Measurements from ENCODE around the gene ELAPOR1.
"Not testable (repeated sequence)": the region's sequence is repeated elsewhere in the genome, so short reads cannot be mapped to it uniquely, and the experiment has no call there.

Gene ELAPOR1

DNA sequence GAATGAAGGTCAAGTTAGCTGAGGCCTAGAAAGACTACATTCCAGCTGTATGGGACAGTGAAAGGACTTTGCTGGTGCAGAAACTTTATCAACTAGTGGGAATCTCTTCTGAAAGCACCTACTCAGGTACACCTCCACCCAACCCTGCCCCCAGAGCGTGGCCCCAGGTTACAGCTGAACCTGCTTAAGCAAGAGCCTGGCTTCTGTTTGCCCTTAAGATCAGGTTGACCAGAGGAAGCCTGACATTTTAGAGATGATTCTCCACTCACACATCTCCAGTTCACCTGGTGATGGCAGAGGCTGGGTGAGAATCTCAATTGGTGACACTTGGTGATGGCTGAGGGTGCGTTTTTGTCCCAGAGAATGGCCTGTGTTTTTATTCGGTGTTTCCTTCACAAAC, 24.0 kb downstream of the ELAPOR1 start:
- DNase-seq = no peak

DNA sequence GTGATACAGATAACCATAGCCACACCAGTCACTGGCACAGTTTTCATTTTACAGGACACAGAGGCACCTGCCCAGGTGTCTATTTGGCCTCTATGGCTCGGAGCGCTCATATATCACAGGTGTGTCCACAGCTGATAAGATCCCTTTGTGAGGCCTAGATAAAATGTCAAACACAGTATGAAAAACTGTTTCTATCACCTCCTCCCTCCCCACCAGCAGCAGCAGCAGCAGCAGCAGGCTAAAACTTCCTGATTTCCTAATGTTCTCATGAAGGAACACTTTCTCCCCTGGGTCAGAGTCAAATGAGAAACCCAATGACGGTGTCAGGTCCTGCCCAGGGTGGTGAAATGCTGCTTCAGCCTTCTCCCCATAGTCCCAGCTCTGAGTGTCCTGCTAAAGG, 24.4 kb downstream of the ELAPOR1 start:
- no peak for DNase-seq

DNA sequence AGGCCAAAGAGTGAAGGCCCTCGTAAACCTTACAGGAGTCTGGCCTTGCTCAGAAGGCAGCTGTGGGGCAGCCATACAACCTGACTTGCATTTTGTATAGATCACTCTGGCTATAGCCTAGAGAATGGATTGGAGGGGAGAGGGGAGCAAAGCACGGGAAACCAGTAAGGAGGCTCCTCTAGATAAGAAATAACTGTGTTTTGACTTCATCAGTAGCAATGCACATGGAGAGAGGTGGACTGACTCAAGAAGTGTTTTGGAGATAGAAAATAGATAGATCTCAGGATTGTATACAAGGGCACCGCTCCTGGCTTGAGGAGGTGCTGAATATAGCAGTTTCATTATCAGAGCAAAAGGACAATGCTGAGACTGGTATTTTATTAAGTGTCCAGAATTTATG, 26.5 kb downstream of the ELAPOR1 start:
- no peak for DNase-seq

DNA sequence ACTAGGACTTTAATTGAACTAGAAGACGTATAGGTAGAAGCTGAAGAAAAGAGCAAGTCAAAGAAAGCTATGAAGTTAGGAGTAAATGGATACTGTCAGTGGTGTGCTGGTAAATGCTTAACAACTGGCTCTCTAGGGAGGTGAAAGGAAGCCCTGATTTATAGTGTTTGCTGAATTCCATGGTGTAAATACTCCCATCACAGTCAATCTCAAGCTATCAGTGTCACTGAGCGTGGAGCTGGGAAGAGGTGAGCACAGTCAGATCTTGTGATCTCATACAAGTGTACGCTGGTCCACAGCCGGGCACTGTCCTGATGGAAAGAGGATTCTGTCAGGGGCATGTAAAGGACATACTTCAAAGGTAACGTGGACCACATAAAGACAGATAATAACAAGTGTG, 28.3 kb downstream of the ELAPOR1 start:
- DNase-seq = no peak

DNA sequence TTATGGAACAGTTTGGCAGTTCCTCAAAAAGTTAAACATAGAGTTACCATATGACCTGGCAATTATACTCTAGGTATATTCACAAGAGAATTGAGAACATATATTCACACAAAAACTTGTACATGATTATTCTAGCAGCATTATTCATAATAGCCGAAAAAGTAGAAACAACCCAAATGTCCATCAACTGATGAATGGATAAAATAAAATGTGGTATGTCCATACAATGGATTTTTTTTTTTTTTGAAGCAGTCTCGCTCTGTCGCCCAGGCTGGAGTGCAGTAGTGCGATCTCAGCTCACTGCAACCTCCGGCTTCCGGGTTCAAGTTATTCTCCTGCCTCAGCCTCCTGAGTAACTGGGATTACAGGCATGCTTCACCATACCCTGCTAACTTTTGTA, 28.8 kb downstream of the ELAPOR1 start:
- DNase-seq = not testable (repeated sequence)

DNA sequence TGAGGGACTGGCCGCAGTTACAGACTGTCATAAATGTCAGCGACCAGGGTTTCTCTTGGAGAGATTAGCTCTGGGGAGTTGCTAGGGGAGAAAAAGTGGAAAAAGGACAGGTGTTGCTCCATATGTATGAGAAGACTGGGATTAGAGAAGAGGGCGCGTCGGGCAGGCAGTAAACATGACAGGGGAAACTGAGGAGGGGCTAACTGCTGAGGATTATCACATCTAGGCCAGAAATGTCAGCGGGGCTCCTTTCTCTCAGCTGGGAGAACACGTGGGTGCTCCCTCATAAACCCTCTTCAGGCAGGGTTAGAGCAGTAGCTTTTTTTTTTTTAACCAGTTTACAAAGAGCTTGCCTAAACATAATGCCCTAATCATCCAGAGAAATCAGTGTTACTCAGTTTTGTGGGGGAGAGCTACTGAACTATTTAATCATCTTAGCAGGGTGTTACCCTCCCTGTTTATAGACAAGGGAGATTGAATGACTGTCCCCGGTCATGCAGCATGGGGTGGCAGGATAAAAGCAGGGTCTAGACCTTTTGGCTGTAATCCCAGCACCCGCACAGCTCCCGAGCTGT, 35.2 kb downstream of the ELAPOR1 start:
- DNase-seq = no peak

DNA sequence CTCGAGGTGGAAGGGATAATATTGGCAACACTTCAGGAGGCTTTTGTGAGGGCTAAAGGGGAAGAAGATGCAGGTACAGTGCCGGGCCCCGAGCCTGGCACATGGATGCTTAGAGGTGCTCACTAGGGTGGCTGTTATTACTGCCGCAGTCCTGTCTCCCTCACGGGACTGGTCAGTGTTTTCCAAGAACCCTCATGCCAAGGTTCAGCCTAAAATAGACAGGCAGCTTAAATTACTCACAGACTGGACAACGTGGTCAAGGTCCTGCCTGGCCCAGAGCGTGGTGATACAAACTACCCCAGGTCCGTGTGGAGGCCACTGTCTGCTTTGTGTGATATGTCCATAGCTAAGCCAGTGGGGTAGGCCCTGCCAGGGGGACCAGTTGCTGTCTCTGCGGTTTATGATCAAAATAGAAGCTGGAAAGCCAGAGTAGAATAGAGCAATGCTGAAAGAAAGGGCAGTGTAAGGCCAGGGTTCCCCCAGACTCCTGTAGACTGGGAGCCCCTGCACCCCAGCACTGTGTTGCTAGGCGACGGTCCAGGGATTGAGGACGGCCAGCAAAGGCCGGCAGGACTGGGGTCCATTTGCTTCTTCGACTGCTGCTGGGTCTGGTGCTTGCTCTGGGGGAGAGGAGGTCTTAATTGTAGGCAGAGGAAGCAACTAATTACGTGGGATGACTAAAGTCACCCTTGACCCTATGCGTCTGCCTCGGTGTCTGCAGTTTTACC, 36.1 kb downstream of the ELAPOR1 start:
- DNase-seq = no peak

DNA sequence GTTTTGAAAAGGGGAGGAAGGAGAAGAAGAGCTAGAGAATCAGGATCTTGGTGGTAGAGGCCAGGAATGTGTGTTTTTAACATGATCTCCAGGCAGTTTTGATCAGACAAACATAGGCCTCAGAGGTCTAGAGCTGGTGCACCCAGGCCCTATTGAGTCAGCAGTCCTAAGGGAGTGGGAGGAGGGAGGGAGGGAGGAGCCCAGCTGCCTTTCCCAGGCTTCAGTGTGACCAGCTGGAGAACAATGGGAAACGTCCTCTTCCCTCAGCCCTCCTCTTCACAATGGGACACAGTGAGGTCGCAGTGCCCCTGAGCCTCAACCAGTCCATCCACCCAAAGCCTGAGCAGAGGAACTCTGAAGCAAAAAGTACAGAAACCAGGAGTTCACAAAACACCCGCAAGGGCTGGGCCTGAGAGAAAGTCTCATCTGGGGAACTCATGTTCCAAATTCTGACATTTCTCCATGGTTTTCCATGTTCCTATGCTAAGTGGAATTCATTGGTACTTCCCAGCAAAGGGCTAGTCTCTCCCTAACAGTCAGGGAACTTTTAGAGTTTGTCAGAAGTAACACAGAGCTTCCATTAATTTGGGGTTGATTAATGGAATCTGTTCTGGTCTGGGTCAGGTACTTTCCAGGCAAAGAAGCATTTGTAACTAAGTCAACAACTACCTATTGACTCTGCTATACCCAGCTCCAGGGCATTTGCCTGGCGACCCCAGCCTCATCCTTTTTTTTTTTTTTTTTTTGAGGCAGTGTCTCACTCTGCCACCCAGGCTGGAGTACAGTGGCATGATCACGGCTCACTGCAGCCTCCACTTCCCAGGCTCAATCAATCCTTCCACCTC, 37.5 kb downstream of the ELAPOR1 start:
- DNase-seq = peak in 1 of 2 experiments; percentile 5

DNA sequence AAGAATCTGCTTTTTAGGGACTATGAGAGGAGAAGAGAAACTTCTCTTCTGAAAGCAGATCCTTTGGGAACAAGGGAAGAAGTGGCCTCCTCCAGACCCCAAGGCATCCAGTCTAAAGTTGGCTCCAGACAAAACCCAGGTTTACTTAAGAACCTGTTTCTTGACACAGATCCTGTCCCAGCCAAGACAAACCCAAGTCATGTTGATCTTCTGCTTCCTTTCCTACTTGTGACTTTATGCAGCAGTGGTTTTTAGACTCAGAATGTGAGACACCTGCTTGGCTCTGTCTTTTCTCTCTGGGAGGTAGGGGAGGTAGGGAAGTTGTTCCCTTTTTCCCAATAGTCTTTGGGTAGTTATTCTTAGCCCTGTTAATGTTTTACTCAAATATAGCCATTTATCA, 38.3 kb downstream of the ELAPOR1 start:
- no peak for DNase-seq

DNA sequence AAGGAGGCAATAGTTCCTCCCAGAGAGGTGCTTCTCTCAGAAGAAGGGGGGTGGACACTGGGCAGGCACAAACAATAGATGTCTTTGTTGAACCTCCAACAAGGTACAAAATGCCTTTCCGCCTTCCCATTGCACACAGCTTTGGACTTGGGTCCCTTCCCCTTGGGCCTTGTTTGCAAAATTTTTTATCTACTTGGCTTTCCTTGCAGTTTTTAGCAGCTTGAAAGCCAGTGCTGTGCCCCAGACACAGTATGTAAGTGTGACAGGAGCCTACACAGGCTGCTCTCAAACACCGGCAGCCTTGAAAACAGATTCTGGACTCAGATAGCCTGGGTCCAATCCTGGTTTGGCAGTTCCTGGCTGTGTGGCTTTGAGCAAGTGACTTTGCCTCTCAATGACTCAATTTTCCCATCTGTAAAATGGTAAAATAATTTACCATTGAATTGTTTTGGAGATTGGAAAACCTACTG, 43.0 kb downstream of the ELAPOR1 start:
- DNase-seq = no peak

DNA sequence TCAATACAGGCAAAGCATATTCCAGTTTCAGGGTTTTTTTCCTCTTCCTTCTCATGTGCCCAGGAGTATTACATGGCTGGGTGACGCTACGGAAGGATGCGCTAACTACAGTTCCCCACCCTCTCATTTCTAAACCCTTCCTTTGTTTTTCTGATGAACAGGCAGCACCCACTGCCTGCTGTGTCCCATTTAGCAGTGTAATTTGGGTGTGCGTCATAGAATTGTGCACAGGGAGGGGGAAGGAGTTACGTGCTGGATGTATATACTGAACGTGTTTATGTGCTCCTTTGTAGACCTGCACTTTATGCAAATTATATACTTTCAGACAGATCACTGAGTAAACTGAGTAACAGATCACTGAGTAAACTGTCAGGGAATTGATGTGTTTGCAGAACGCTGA, 44.5 kb downstream of the ELAPOR1 start:
- DNase-seq = no peak

DNA sequence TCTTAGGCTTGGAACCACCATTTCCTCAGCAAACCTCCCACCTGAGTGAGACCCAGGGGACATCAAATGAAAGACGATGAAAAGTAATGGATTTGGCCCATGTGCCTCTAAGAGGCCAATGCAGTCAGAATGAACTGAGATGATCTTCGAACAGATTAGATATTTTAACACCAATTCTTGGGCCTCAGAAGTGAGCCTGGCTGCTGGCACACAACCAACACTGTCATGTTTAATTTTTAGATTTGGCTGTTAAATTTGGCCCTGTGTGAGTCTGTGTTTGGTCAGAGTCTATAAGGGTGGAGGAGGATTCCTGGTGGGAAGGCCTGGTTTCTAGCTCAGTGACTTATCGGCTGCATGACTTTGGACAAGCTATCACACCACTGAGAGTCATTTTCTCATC, 45.4 kb downstream of the ELAPOR1 start:
- DNase-seq = no peak

DNA sequence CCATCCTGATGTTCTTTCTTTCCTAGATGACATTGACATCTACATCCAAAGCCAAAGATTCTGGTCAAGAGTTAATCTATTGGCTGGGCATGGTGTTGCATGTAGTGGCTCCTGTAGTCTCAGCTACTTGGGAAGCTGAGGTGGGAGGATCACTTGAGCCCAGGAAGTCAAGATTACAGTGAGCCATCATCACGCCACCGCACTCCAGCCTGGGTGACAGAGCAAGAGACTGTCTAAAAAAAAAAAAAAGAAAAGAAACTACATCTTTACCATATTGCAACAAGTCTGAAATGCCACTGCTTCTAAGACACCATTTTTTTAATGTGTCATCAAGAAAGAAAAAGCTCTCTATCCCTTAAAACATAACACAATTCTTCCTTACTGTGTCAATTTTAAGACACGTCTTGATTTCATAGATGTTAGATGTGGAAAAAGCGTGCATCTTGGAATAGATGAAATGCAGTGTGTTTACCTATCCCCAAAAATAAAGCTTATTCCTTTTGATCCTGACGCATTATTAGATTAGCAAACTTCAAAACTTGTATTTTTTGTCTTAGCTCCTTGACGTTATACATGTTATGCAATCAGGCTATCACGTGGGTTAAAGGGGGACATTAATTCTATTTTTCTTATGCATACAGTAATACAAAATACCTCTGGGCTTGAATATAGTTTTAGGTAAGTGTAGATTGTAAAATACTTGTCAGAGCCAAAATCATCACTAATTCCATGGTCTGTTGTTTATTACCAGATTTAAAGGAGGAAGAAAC, 46.3 kb downstream of the ELAPOR1 start:
- DNase-seq = no peak

DNA sequence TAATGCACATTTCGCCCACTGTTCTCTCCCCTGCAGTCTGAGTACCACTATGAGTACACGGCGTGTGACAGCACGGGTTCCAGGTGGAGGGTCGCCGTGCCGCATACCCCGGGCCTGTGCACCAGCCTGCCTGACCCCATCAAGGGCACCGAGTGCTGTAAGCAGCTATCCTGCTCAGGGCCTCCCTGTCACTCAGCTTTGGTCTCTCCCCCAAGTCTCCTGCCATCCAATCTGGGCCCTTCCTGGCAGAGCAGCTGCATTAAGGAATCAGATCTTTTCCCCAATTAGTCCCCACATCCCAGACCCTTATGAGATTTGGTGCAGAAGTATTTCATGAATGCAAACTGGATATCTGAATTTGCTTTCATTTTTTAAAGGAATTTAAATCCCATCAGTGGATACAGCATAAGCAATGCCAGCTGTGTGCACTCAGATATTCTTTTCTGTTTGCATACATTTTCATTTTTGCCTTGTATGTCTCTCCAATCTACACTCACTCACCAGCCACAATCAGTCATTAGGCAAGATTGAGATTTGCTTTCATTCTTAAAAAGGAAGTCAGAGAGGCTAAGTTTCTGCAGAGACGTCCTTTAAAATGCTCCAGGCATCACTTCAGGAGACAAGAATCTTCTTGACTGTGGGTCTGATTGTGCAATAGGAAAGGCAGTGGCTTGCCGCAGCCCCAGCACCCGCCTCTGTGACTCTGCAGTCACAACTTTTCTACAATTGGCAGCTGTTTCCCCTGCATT, 48.1 kb downstream of the ELAPOR1 start:
- no peak for DNase-seq

DNA sequence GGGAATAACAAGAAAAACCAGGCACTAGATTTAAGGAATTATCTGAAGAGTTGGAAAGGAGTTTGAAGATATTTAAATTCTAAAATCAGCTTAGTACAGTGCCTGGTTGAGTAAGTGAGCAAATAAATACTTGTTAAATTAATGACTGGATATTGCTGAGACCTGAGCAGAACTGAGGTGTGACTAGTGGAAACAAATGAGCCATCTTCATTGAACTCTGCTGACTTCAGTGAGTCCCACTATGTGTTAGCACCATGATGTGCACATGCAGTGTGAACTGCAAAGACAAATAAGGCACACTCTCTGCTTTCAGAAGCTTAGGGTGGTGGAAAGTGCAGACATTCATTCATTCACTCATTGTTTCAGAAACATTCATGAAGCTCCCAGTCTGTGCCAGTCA, 48.7 kb downstream of the ELAPOR1 start:
- no peak for DNase-seq

DNA sequence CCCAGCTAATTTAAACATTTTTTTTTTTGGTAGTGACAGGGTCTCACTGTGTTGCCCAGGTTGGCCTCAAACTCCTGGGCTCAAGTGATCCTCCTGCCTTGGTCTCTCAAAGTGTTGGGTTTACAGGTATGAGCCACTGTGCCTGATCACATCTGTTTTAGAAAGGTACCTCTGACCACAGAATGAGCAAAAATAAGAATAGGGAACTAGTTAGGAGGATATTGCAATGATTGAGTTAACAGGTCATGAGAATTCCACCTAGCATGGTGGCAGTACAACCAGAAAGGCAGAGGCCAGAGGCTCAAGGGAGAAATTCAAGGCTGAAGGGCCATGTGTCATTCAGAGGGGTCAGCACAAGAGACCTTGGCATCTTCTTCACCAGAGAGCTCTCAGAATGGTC, 49.6 kb downstream of the ELAPOR1 start:
- no peak for DNase-seq

Data from NCI-H1930 (cell line).